ENCODE data around the gene HHIPL1. TPM values are rescaled to one million over a fixed set of nuclear protein-coding genes. Genes with fewer than 3 reads are reported as not detected.

HHIPL1 gene
- total RNA-seq, 1 experiment from 2014 or later, result 0.84 TPM

GRCh38 chr14:99707420-99707819 is 62.5 kb downstream of the HHIPL1 start:
- no peak for DNase-seq (ENCODE audit: extremely low read depth, low read depth)

- DNase-seq (ENCODE audit: extremely low read depth, low read depth), result no peak
Observed at GRCh38 chr14:99707921-99708320, 63.0 kb downstream of the HHIPL1 start.

GRCh38 chr14:99708449-99708848 is 63.5 kb downstream of the HHIPL1 start:
- DNase-seq (ENCODE audit: extremely low read depth, low read depth), result no peak

- DNase-seq (ENCODE audit: extremely low read depth, low read depth), result no peak
Observed at GRCh38 chr14:99713972-99714371, 69.0 kb downstream of the HHIPL1 start.

GRCh38 chr14:99715266-99716000 is 70.5 kb downstream of the HHIPL1 start:
- no peak for DNase-seq (ENCODE audit: extremely low read depth, low read depth)

GRCh38 chr14:99716091-99716849 is 71.3 kb downstream of the HHIPL1 start:
- DNase-seq (ENCODE audit: extremely low read depth, low read depth), result no peak

- DNase-seq (ENCODE audit: extremely low read depth, low read depth), result no peak
Observed at GRCh38 chr14:99716850-99717681, 72.1 kb downstream of the HHIPL1 start.

GRCh38 chr14:99717682-99718013 is 72.7 kb downstream of the HHIPL1 start:
- DNase-seq (ENCODE audit: extremely low read depth, low read depth), result no peak

- no peak for DNase-seq (ENCODE audit: extremely low read depth, low read depth)
Observed at GRCh38 chr14:99718031-99718810, 73.3 kb downstream of the HHIPL1 start.

GRCh38 chr14:99718811-99719192 is 73.9 kb downstream of the HHIPL1 start:
- DNase-seq (ENCODE audit: extremely low read depth, low read depth), result no peak

- no peak for DNase-seq (ENCODE audit: extremely low read depth, low read depth)
Observed at GRCh38 chr14:99720941-99721791, 76.2 kb downstream of the HHIPL1 start.

GRCh38 chr14:99721792-99722516 is 77.0 kb downstream of the HHIPL1 start:
- DNase-seq (ENCODE audit: extremely low read depth, low read depth), result no peak

GRCh38 chr14:99722741-99723140 is 77.8 kb downstream of the HHIPL1 start:
- no peak for DNase-seq (ENCODE audit: extremely low read depth, low read depth)

- DNase-seq (ENCODE audit: extremely low read depth, low read depth), result no peak
Observed at GRCh38 chr14:99724196-99724891, 79.4 kb downstream of the HHIPL1 start.

GRCh38 chr14:99724939-99725773 is 80.2 kb downstream of the HHIPL1 start:
- DNase-seq (ENCODE audit: extremely low read depth, low read depth), result no peak

- no peak for DNase-seq (ENCODE audit: extremely low read depth, low read depth)
Observed at GRCh38 chr14:99725774-99726537, 81.0 kb downstream of the HHIPL1 start.
